Measurements from ENCODE around the gene PASK.

GRCh38 chr2:241198381-241199279, 49.4 kb upstream of the PASK start:
- TF ChIP-seq POLR2A (IDR thresholded peaks at IDR 0.05) = no peak
- TF ChIP-seq, protein P1, sequence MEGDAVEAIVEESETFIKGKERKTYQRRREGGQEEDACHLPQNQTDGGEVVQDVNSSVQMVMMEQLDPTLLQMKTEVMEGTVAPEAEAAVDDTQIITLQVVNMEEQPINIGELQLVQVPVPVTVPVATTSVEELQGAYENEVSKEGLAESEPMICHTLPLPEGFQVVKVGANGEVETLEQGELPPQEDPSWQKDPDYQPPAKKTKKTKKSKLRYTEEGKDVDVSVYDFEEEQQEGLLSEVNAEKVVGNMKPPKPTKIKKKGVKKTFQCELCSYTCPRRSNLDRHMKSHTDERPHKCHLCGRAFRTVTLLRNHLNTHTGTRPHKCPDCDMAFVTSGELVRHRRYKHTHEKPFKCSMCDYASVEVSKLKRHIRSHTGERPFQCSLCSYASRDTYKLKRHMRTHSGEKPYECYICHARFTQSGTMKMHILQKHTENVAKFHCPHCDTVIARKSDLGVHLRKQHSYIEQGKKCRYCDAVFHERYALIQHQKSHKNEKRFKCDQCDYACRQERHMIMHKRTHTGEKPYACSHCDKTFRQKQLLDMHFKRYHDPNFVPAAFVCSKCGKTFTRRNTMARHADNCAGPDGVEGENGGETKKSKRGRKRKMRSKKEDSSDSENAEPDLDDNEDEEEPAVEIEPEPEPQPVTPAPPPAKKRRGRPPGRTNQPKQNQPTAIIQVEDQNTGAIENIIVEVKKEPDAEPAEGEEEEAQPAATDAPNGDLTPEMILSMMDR (IDR thresholded peaks at IDR 0.05) = no peak
- TF ChIP-seq EP300 (IDR thresholded peaks at IDR 0.05) = no peak

All from tibial nerve (tissue), 4 donors.